H9 (cell line): ENCODE measurements around the gene IGF2BP2. TPM values are rescaled to one million over a fixed set of nuclear protein-coding genes. Genes with fewer than 3 reads are reported as not detected.

Experiments used
- DNase-seq: peaks from one replicate; pipeline ENCODE4 v3.0.0-alpha.2; 2017
- H2AFZ ChIP-seq: one replicate; pipeline ENCODE4 v1.6.1; 2013; ENCODE audit warnings: mild to moderate bottlenecking, low read length, control low read depth, moderate library complexity
- H2AK5ac ChIP-seq: 2 replicates; pipeline ENCODE4 v1.6.1; 2013; ENCODE audit warnings: low read length, control low read depth, mixed read lengths; ENCODE audit not compliant: insufficient read length
- H2BK120ac ChIP-seq: one replicate; pipeline ENCODE4 v1.6.1; 2013; ENCODE audit warnings: low read depth, mild to moderate bottlenecking, low read length, control low read depth, inconsistent platforms; ENCODE audit not compliant: poor library complexity, severe bottlenecking
- H2BK12ac ChIP-seq: 2 replicates; pipeline ENCODE4 v1.6.1; 2013; ENCODE audit warnings: low read length, control low read depth, mixed read lengths, low read depth; ENCODE audit not compliant: insufficient read length
- H2BK15ac ChIP-seq: 2 replicates; pipeline ENCODE4 v1.6.1; 2013; ENCODE audit warnings: low read depth, low read length, control low read depth
- H2BK20ac ChIP-seq: one replicate; pipeline ENCODE4 v1.6.1; 2013; ENCODE audit warnings: low read depth, mild to moderate bottlenecking, low read length, control low read depth, inconsistent platforms; ENCODE audit not compliant: poor library complexity, severe bottlenecking
- H2BK5ac ChIP-seq: 2 replicates; pipeline ENCODE4 v1.6.1; 2013; ENCODE audit warnings: low read length, control low read depth, mixed read lengths; ENCODE audit not compliant: insufficient read length
- H3K14ac ChIP-seq: 2 replicates; pipeline ENCODE4 v1.6.1; 2013; ENCODE audit warnings: low read length, control low read depth; ENCODE audit not compliant: insufficient read depth
- H3K18ac ChIP-seq: 2 replicates; pipeline ENCODE4 v1.6.1; 2013; ENCODE audit warnings: low read depth, mild to moderate bottlenecking, mixed read lengths, low read length, control low read depth; ENCODE audit not compliant: insufficient read length
- H3K23ac ChIP-seq: 2 replicates; pipeline ENCODE4 v1.6.1; 2013; ENCODE audit warnings: low read length, control low read depth, mixed read lengths, low read depth; ENCODE audit not compliant: insufficient read length
- H3K23me2 ChIP-seq: 2 replicates; pipeline ENCODE4 v1.6.1; 2013; ENCODE audit warnings: low read depth, mild to moderate bottlenecking, mixed read lengths, low read length, control low read depth; ENCODE audit not compliant: insufficient read length, poor library complexity, severe bottlenecking
- H3K27ac ChIP-seq: 2 replicates; pipeline ENCODE4 v1.5.1; 2013; ENCODE audit warnings: low read length, control low read depth, mixed read lengths, low read depth; ENCODE audit not compliant: insufficient read length
- H3K27me3 ChIP-seq: 2 replicates; pipeline ENCODE4 v1.6.1; 2013; ENCODE audit warnings: low read length, control low read depth, inconsistent platforms; ENCODE audit not compliant: insufficient read depth
- H3K4ac ChIP-seq: 2 replicates; pipeline ENCODE4 v1.6.1; 2013; ENCODE audit warnings: low read depth, mild to moderate bottlenecking, control low read depth, inconsistent platforms, low read length, moderate library complexity
- H3K4me1 ChIP-seq: 2 replicates; pipeline ENCODE4 v1.6.1; 2013; ENCODE audit warnings: low read length, control low read depth, inconsistent platforms; ENCODE audit not compliant: insufficient read depth
- H3K4me2 ChIP-seq: 2 replicates; pipeline ENCODE4 v1.6.1; 2013; ENCODE audit warnings: low read length, control low read depth, mixed read lengths; ENCODE audit not compliant: insufficient read length, insufficient read depth
- H3K56ac ChIP-seq: 2 replicates; pipeline ENCODE4 v1.6.1; 2013; ENCODE audit warnings: low read depth, mild to moderate bottlenecking, mixed read lengths, low read length, control low read depth; ENCODE audit not compliant: insufficient read length
- H3K79me1 ChIP-seq: 2 replicates; pipeline ENCODE4 v1.6.1; 2013; ENCODE audit warnings: low read depth, mild to moderate bottlenecking, moderate library complexity, low read length, control low read depth, inconsistent platforms; ENCODE audit not compliant: insufficient read depth, poor library complexity, severe bottlenecking
- H3K79me2 ChIP-seq: 2 replicates; pipeline ENCODE4 v1.6.1; 2013; ENCODE audit warnings: low read length, control low read depth, inconsistent platforms; ENCODE audit not compliant: insufficient read depth
- H3K9ac ChIP-seq: 2 replicates; pipeline ENCODE4 v1.6.1; 2013; ENCODE audit warnings: low read length, control low read depth, mixed read lengths; ENCODE audit not compliant: insufficient read length; ENCODE audit errors: extremely low read depth
- H3K9me3 ChIP-seq: one replicate; pipeline ENCODE4 v1.6.1; 2013; ENCODE audit warnings: low read depth, low read length, inconsistent platforms; ENCODE audit not compliant: control insufficient read depth
- H3T11ph ChIP-seq: one replicate; pipeline ENCODE4 v1.6.1; 2013; ENCODE audit warnings: mild to moderate bottlenecking, low read length, control low read depth, inconsistent platforms
- H4K20me1 ChIP-seq: one replicate; pipeline ENCODE4 v1.6.1; 2013; ENCODE audit not compliant: control insufficient read depth, insufficient read length, insufficient read depth
- H4K5ac ChIP-seq: 2 replicates; pipeline ENCODE4 v1.6.1; 2013; ENCODE audit warnings: low read depth, mild to moderate bottlenecking, mixed read lengths, low read length, control low read depth; ENCODE audit not compliant: insufficient read length
- H4K8ac ChIP-seq: replicated peaks from 2 replicates; pipeline ENCODE4 v1.6.1; 2013; ENCODE audit warnings: low read length, control low read depth, mixed read lengths, low read depth; ENCODE audit not compliant: insufficient read length
- H4K91ac ChIP-seq: 2 replicates; pipeline ENCODE4 v1.6.1; 2013; ENCODE audit warnings: low read depth, mild to moderate bottlenecking, moderate library complexity, mixed read lengths, low read length, control low read depth; ENCODE audit not compliant: insufficient read length
- H3K27ac Mint-ChIP-seq, 3 experiments: 2 replicates in 2 of 3; 3 replicates in 1 of 3; pipeline ENCODE4 v1.8.0; 2020 to 2021; ENCODE audit warnings: mixed read lengths in 3 of 3, mild to moderate bottlenecking in 1 of 3, moderate library complexity in 1 of 3
- H3K27me3 Mint-ChIP-seq: 2 replicates; pipeline ENCODE4 v1.8.0; 2021; ENCODE audit warnings: low read depth, mild to moderate bottlenecking, moderate library complexity, mixed read lengths
- H3K36me3 Mint-ChIP-seq, 3 experiments: 2 replicates in 2 of 3; 3 replicates in 1 of 3; pipeline ENCODE4 v1.8.0; 2020 to 2021; ENCODE audit warnings: low read depth in 3 of 3, mixed read lengths in 3 of 3; ENCODE audit not compliant: insufficient read depth in 1 of 3
- H3K4me1 Mint-ChIP-seq, 2 experiments: 2 replicates each; pipeline ENCODE4 v1.8.0; 2020; ENCODE audit warnings: mixed read lengths in 2 of 2
- H3K4me3 Mint-ChIP-seq, 2 experiments: 2 replicates in 1 of 2; 3 replicates in 1 of 2; pipeline ENCODE4 v1.8.0; 2020 to 2021; ENCODE audit warnings: mild to moderate bottlenecking in 2 of 2, mixed read lengths in 2 of 2, moderate library complexity in 1 of 2
- H3K9me3 Mint-ChIP-seq, 2 experiments: 2 replicates in 1 of 2; 3 replicates in 1 of 2; pipeline ENCODE4 v1.8.0; 2020; ENCODE audit warnings: mild to moderate bottlenecking in 2 of 2, mixed read lengths in 2 of 2, moderate library complexity in 1 of 2
- WGBS: extraction: QIAGEN DNeasy Blood & Tissue Kit; methylation state at CpG from one replicate; pipeline ENCODE4 v1.1.7; 2013; ENCODE audit warnings: missing lambda C conversion rate, low lambda C conversion rate, mixed read lengths; ENCODE audit not compliant: insufficient read length; ENCODE audit errors: extremely low coverage; 5-methylcytosine and 5-hydroxymethylcytosine counted together
- total RNA-seq: library from RNA; stranded (reverse); gene quantifications from 2 replicates; pipeline ENCODE4 v1.2.1, GENCODE V29; 2021
- TF ChIP-seq, protein P1 (sequence below): fragments of 200-600 bp; sonication (generic); conservative IDR thresholded peaks from 3 replicates; pipeline ENCODE4 v1.8.0; 2021; ENCODE audit warnings: antibody characterized with exemption, mild to moderate bottlenecking

IGF2BP2 gene
- total RNA-seq, 1 experiment from 2014 or later, result 130 TPM

DNA sequence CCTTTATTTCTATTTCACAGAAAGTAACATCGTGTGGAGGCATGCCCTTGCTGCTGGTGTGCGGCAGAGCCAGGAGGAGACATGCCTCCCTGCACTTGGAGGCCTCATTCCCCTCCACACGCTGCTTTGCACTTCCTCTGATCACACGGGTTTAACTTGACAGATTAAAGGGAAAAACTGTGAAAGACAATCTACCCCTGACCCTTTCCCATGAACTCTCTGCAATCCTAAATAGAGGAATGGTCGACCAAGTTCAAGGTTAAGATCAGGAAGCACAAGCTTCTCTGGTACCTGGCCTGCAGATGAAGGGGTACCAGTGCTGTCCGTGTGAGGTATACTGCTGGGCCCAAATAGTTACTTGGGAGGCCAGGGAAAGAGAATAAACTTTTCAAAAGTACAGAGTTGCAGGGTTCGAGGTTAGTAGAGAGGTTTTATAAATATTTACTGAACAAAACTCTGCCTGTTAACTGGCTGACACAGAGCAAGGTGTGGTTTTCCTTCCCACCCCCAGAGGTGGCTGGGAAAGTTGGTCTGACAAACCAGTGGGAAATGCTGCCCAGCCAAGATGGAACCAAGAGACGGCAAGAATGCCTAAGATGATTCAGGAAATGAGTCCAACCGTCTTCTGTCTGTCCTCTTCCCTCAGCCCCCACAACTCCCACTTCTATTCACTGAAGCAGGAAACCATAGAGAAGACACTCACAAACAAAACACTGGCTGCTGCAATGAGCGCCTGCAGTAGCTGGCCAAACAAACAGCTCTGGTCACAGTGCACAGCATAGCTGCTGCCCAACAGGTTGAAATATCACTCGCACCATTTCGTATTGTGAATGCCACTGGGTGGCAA, 79.6 kb downstream of the IGF2BP2 start:
- no peak overlapping the region for H3K9ac ChIP-seq
- no peak for DNase-seq

More for the DNA sequence above, 79.6 kb downstream of the IGF2BP2 start:
- H3T11ph ChIP-seq, result no peak overlapping the region
- no peak overlapping the region for H2AK5ac ChIP-seq
- no peak overlapping the region for H3K4ac ChIP-seq
- no peak overlapping the region for H3K27ac ChIP-seq
- peaks cover 0 to 9% (median 2%) of the 10 kb centered on the region in 3 experiments; a peak in 3 of 7 replicates for H3K36me3 Mint-ChIP-seq
- peaks cover 12% of the 10 kb centered on the region for H3K4me1 ChIP-seq
- no peaks in the 10 kb centered on the region for H3K9me3 ChIP-seq
- H2BK15ac ChIP-seq, result no peak overlapping the region
- no peak overlapping the region for H3K23ac ChIP-seq
- H3K79me1 ChIP-seq, result peaks cover 3% of the 10 kb centered on the region
- no peaks in the 10 kb centered on the region for H3K27me3 ChIP-seq
- H4K8ac ChIP-seq, result no peak overlapping the region
- H2AFZ ChIP-seq, result no peak overlapping the region
- H4K5ac ChIP-seq, result no peak overlapping the region
- H3K27me3 Mint-ChIP-seq, result no peaks in the 10 kb centered on the region
- H4K20me1 ChIP-seq, result no peaks in the 10 kb centered on the region
- H3K56ac ChIP-seq, result no peak overlapping the region
- no peak overlapping the region for H3K14ac ChIP-seq
- H2BK20ac ChIP-seq, result no peak overlapping the region
- H3K4me3 Mint-ChIP-seq, result no peak overlapping the region
- no peak overlapping the region for H2BK5ac ChIP-seq
- no peaks in the 10 kb centered on the region for H3K23me2 ChIP-seq
- peak overlapping the region; percentile 23 to 80 (median 46); a peak in 6 of 7 replicates for H3K27ac Mint-ChIP-seq
- H3K18ac ChIP-seq, result no peak overlapping the region
- no peak overlapping the region for H2BK120ac ChIP-seq
- H4K91ac ChIP-seq, result no peak overlapping the region
- TF ChIP-seq, protein P1, sequence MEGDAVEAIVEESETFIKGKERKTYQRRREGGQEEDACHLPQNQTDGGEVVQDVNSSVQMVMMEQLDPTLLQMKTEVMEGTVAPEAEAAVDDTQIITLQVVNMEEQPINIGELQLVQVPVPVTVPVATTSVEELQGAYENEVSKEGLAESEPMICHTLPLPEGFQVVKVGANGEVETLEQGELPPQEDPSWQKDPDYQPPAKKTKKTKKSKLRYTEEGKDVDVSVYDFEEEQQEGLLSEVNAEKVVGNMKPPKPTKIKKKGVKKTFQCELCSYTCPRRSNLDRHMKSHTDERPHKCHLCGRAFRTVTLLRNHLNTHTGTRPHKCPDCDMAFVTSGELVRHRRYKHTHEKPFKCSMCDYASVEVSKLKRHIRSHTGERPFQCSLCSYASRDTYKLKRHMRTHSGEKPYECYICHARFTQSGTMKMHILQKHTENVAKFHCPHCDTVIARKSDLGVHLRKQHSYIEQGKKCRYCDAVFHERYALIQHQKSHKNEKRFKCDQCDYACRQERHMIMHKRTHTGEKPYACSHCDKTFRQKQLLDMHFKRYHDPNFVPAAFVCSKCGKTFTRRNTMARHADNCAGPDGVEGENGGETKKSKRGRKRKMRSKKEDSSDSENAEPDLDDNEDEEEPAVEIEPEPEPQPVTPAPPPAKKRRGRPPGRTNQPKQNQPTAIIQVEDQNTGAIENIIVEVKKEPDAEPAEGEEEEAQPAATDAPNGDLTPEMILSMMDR, result no peak
- WGBS, result no CpG with 5 or more reads among the region's 12 CpGs
- H3K4me2 ChIP-seq, result no peak overlapping the region
- H3K9me3 Mint-ChIP-seq, result no peaks in the 10 kb centered on the region
- peaks cover 11% of the 10 kb centered on the region; the same call in 1 of the 2 replicates for H3K79me2 ChIP-seq
- peaks cover 40 to 53% of the 10 kb centered on the region in 2 experiments for H3K4me1 Mint-ChIP-seq
- H2BK12ac ChIP-seq, result no peak overlapping the region
